HepG2 (cell line): ENCODE measurements around the gene LACTBL1. TPM values are rescaled to one million over a fixed set of nuclear protein-coding genes. Genes with fewer than 3 reads are reported as not detected.
"Not testable (repeated sequence)": the region's sequence is repeated elsewhere in the genome, so short reads cannot be mapped to it uniquely, and the experiment has no call there.

ENCODE experiments used
- ATAC-seq: fragments of 200-7000 bp; cut with Tn5 transposase; 3 replicates; pipeline ENCODE4 v1.9.1; 2020; ENCODE audit warnings: mild to moderate bottlenecking, moderate library complexity
- BruUV-seq: library from RNA; stranded (reverse); fragments of 400-500 nt; replicated peaks from 2 replicates; lab custom pipeline; 2021; lab: Mats Ljungman, UMichigan
- CTCF ChIA-PET: fragments of 300-600 bp; formaldehyde crosslinking; extraction: SDS; loops from one replicate; lab custom pipeline; 2021; ENCODE audit warnings: low total read pairs, inconsistent platforms, low intra/inter-chr PET ratio; lab: Yijun Ruan, JAX
- POLR2A ChIA-PET: fragments of 350-600 bp; sonication (Branson Sonifier 250); formaldehyde crosslinking; loops from one replicate; lab custom pipeline; 2020; ENCODE audit warnings: antibody characterized with exemption, inconsistent platforms; lab: Yijun Ruan, JAX
- DNase-seq: peaks from one replicate; pipeline ENCODE4 v3.0.0-alpha.2; 2015; ENCODE audit warnings: low spot score
- FAIRE-seq: peaks from 3 replicates; lab custom pipeline; 2011; peaks lifted over from hg19 to GRCh38; lab: Jason Lieb, UNC
- H2AFZ ChIP-seq: one replicate; pipeline ENCODE4 v1.6.1; 2011; ENCODE audit warnings: low read length, inconsistent platforms
- H3K27ac ChIP-seq: fragments of 300-600 bp; 3 replicates; pipeline ENCODE4 v1.8.0; 2011; ENCODE audit warnings: mixed run types, mild to moderate bottlenecking, mixed read lengths, low read length, inconsistent platforms; ENCODE audit not compliant: insufficient read depth; ENCODE audit errors: extremely low read length
- H3K27me3 ChIP-seq, 2 experiments: fragments of 200-600 bp in 1 of 2; 2 replicates in 1 of 2; 3 replicates in 1 of 2; pipeline versions ENCODE4 v1.6.0 to v1.8.0; 2011; ENCODE audit warnings: low read length in 2 of 2, mild to moderate bottlenecking in 2 of 2, moderate library complexity in 2 of 2, inconsistent platforms in 1 of 2; ENCODE audit not compliant: insufficient read depth in 2 of 2, control insufficient read depth in 1 of 2
- H3K36me3 ChIP-seq, 2 experiments: fragments of 200-600 bp in 1 of 2; replicated peaks in 1 of 2; 2 replicates in 1 of 2; 3 replicates in 1 of 2; pipeline versions ENCODE4 v1.5.1 to v1.8.0; 2011; ENCODE audit warnings: low read length in 2 of 2, inconsistent platforms in 1 of 2; ENCODE audit not compliant: insufficient read depth in 2 of 2, control insufficient read depth in 1 of 2
- H3K4me1 ChIP-seq: 2 replicates; pipeline ENCODE4 v1.5.1; 2012; ENCODE audit warnings: low read length, inconsistent platforms; ENCODE audit not compliant: insufficient read depth
- H3K4me2 ChIP-seq: 2 replicates; pipeline ENCODE4 v1.6.0; 2011; ENCODE audit warnings: low read depth, low read length, inconsistent platforms
- H3K4me3 ChIP-seq, 3 experiments: fragments of 200-600 bp in 1 of 3; sonication (generic), shearing (Covaris generic) in 1 of 3; replicated peaks in 1 of 3; 2 replicates each; pipeline ENCODE4 v1.5.1; 2011 to 2016; ENCODE audit warnings: low read length in 3 of 3, inconsistent platforms in 2 of 3, low read depth in 2 of 3, mild to moderate bottlenecking in 2 of 3, control low read depth in 1 of 3, mixed read lengths in 1 of 3; ENCODE audit not compliant: insufficient read depth in 1 of 3
- H3K79me2 ChIP-seq: one replicate; pipeline ENCODE4 v1.6.1; 2011; ENCODE audit warnings: low read length, inconsistent platforms; ENCODE audit not compliant: insufficient read depth
- H3K9ac ChIP-seq: 2 replicates; pipeline ENCODE4 v1.6.0; 2011; ENCODE audit warnings: mild to moderate bottlenecking, low read depth, low read length, inconsistent platforms; ENCODE audit not compliant: insufficient read depth
- H3K9me3 ChIP-seq: 2 replicates; pipeline ENCODE4 v1.5.1; 2012; ENCODE audit warnings: mild to moderate bottlenecking, low read length
- H4K20me1 ChIP-seq: 2 replicates; pipeline ENCODE4 v1.6.0; 2011; ENCODE audit warnings: inconsistent platforms, mild to moderate bottlenecking, low read length, moderate library complexity; ENCODE audit not compliant: insufficient read depth
- MAFF ChIP-seq: IDR thresholded peaks from 2 replicates; pipeline ENCODE4 v1.6.1; 2011; ENCODE audit warnings: low read depth, low read length, improper control_type of control experiment
- MAFK ChIP-seq, 2 experiments: IDR thresholded peaks in 1 of 2; conservative IDR thresholded peaks in 1 of 2; 2 replicates each; pipeline ENCODE4 v1.6.1; 2011; ENCODE audit warnings: improper control_type of control experiment in 2 of 2, low read length in 2 of 2
- ZFP36 ChIP-seq: fragments of 150-350 bp; IDR thresholded peaks from 2 replicates; pipeline ENCODE4 v1.6.1; 2018; ENCODE audit warnings: borderline replicate concordance, low read length, low read depth; ENCODE audit not compliant: partially characterized antibody
- ZNF724P ChIP-seq: sonication (generic); formaldehyde crosslinking; IDR thresholded peaks from 2 replicates; pipeline ENCODE4 v1.8.0; 2022; ENCODE audit warnings: missing genetic modification reagents, borderline replicate concordance
- WGBS: methylation state at CpG from one replicate; pipeline ENCODE4 v1.1.6; 2017; ENCODE audit warnings: low lambda C conversion rate; 5-methylcytosine and 5-hydroxymethylcytosine counted together
- in situ Hi-C: cut with HindIII; loops from 2 replicates; pipeline ENCODE4 v1.10.0; 2017; ENCODE audit warnings: low pct_unique_long_range_greater_than_20kb; ENCODE audit not compliant: extremely low pct_ligation_motif_present
- intact Hi-C: fragments of 100-400 bp; cut with micrococcal nuclease; formaldehyde crosslinking; loops from one replicate; pipeline ENCODE4 v1.10.0; 2022; ENCODE audit not compliant: unreplicated experiment
- polyA plus RNA-seq, 8 experiments: library from polyadenylated mRNA; depleted of rRNA in 3 of 8; stranded (reverse) in 7 of 8; unstranded in 1 of 8; fragments of >200 nt; fragmentation: Illumina TruSeq in 4 of 8; extraction: Trizol in 4 of 8; gene quantifications; 2 replicates each; pipeline versions ENCODE4 v1.2.1 to v1.2.3, GENCODE V29; 2011 to 2016; ENCODE audit warnings: low read depth in 4 of 8, missing spikeins in 1 of 8, mixed read lengths in 1 of 8; ENCODE audit not compliant: insufficient read depth in 1 of 8
- total RNA-seq, 5 experiments: library from RNA; depleted of rRNA; stranded (reverse); fragments of >200 nt; fragmentation: Illumina TruSeq; extraction: Trizol; gene quantifications; 2 replicates each; pipeline ENCODE4 v1.2.3, GENCODE V29; 2016; ENCODE audit warnings: low read depth in 1 of 5

LACTBL1 gene
- total and polyA plus RNA-seq, 2 of the 13 experiments (the other 11 are each of a cell fraction or from before 2014, with no cell fraction given), result 0.12 to 1.3 TPM

GRCh38 chr1:22993220-22993795 is 20.6 kb upstream of the LACTBL1 start:
- H2AFZ ChIP-seq, intact Hi-C loops, H3K9me3 ChIP-seq, H3K9ac ChIP-seq, in situ Hi-C loops, DNase-seq, H3K27ac ChIP-seq, CTCF ChIA-PET, POLR2A ChIA-PET, H3K4me2 ChIP-seq, BruUV-seq, FAIRE-seq, H3K4me3 ChIP-seq, H4K20me1 ChIP-seq, H3K4me1 ChIP-seq, H3K36me3 ChIP-seq, ATAC-seq, H3K27me3 ChIP-seq, H3K79me2 ChIP-seq: not testable (repeated sequence)
- TF ChIP-seq ZFP36 (peak; percentile 65), ZNF724P (CRISPR knock-in tag) (peak; percentile 61; the same call in 1 of the 2 replicates)
- WGBS, result 44% methylated on average over 6 of the region's 6 CpGs

- H3K9me3 ChIP-seq, CTCF ChIA-PET, H3K27ac ChIP-seq, FAIRE-seq, H3K9ac ChIP-seq, H3K79me2 ChIP-seq, H3K4me2 ChIP-seq, H3K4me1 ChIP-seq, H4K20me1 ChIP-seq, intact Hi-C loops, H2AFZ ChIP-seq, in situ Hi-C loops, BruUV-seq, POLR2A ChIA-PET, H3K4me3 ChIP-seq, ATAC-seq, DNase-seq, H3K27me3 ChIP-seq, H3K36me3 ChIP-seq: not testable (repeated sequence)
- TF ChIP-seq MAFK (conservative IDR thresholded peaks at IDR 0.05 in 1 of 2, IDR thresholded peaks at IDR 0.05 in 1 of 2; ENCODE audit: low read length in 2 of 2) (peak; percentile 21 to 69; a peak in 3 of 4 replicates), MAFF (peak; percentile 15; the same call in 1 of the 2 replicates)
- WGBS, result 45% methylated on average over 3 of the region's 3 CpGs
Observed at GRCh38 chr1:22992384-22992783, 19.7 kb upstream of the LACTBL1 start.
